Fibroblast of the aortic adventitia (primary cell): ENCODE data around the gene TMEM38A. TPM values are rescaled to one million over a fixed set of nuclear protein-coding genes. Genes with fewer than 3 reads are reported as not detected.
"Not testable (repeated sequence)": the region's sequence is repeated elsewhere in the genome, so short reads cannot be mapped to it uniquely, and the experiment has no call there.

Source experiments
- DNase-seq: peaks from one replicate; pipeline ENCODE4 v3.0.0-alpha.2; 2010; ENCODE audit warnings: low read depth
- H3K4me3 ChIP-seq: 2 replicates; pipeline ENCODE4 v1.5.1; 2011; ENCODE audit warnings: low read depth, mild to moderate bottlenecking, control low read depth, low read length, moderate library complexity
- total RNA-seq: library from RNA; depleted of rRNA; stranded (reverse); fragments of >200 nt; gene quantifications from 2 replicates; pipeline ENCODE4 v1.2.3, GENCODE V29; 2012; ENCODE audit warnings: low replicate concordance
- TF ChIP-seq, protein P1 (sequence below): IDR thresholded peaks from 2 replicates; pipeline ENCODE4 v1.5.1; 2011; ENCODE audit warnings: mild to moderate bottlenecking, low read length, control low read depth, inconsistent platforms; ENCODE audit not compliant: insufficient read depth

The TMEM38A gene
- total RNA-seq, 1 donor, result 3.3 TPM

DNA sequence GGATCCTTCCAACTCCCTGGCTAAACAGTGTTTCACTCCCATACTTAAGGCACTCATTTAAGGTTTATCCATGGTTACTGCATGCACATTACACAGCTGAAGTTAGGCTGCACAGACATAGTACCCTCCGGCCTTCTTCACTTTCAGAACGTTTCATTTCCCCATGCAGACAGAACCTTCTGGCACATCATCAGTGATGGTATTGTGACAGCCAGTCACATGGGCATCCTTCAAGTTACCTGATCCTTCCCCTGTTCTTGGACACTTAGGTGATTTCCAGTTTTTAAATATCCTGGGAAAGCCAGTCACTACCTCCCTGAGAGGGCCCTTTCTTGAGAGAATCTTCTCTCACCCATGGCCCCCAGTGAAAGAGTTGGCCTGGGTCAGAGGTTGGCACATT, 10.1 kb upstream of the TMEM38A start:
- no peak for DNase-seq
- no peak overlapping the region for H3K4me3 ChIP-seq

DNA sequence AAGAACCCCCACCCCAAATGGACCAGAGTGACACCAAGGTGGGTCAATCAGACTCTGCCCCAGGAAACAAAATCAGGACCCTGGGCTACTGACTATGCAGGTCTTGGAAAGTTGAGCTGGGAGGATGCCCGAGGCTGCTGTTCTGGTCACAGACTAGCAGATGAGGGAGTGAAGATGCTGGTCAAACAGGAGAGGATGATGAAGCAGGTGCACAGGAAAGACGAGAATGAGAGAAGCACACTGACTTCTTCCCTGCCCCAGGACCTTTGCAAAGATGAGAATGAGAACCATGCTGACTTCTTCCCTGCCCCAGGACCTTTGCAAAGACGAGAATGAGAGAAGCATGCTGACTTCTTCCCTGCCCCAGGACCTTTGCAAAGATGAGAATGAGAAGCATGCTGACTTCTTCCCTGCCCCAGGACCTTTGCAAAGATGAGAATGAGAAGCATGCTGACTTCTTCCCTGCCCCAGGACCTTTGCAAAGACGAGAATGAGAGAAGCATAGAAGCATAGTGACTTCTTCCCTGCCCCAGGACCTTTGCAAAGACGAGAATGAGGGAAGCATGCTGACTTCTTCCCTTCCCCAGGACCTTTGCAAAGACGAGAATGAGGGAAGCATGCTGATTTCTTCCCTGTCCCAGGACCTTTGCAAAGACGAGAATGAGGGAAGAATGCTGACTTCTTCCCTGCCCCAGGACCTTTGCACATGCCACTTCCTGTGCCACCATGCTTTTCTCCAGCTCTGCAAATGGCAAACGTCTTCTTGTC, 9.3 kb upstream of the TMEM38A start:
- not testable (repeated sequence) for H3K4me3 ChIP-seq, DNase-seq

More for the DNA sequence above, 10.1 kb upstream of the TMEM38A start:
- TF ChIP-seq, protein P1, sequence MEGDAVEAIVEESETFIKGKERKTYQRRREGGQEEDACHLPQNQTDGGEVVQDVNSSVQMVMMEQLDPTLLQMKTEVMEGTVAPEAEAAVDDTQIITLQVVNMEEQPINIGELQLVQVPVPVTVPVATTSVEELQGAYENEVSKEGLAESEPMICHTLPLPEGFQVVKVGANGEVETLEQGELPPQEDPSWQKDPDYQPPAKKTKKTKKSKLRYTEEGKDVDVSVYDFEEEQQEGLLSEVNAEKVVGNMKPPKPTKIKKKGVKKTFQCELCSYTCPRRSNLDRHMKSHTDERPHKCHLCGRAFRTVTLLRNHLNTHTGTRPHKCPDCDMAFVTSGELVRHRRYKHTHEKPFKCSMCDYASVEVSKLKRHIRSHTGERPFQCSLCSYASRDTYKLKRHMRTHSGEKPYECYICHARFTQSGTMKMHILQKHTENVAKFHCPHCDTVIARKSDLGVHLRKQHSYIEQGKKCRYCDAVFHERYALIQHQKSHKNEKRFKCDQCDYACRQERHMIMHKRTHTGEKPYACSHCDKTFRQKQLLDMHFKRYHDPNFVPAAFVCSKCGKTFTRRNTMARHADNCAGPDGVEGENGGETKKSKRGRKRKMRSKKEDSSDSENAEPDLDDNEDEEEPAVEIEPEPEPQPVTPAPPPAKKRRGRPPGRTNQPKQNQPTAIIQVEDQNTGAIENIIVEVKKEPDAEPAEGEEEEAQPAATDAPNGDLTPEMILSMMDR, result no peak

DNA sequence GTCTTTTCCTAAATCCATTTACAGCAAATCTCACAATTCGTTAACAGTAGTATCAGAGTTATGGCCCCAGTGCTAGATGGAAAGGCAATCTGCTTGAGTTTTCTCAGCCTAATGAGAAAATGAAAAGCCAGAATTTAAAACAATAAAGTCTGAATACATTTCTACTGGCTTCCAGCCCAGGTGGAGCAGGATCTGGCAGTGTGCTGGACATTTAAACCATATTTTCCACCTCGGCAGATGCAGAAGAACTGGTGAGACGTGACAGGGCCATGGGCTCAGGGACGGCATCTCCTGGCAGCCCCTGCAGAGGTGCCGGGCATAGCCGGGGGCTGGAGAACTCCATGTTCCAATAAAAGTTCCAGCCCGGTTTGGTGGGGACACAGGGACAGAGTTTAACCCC, 8.1 kb upstream of the TMEM38A start:
- TF ChIP-seq, protein P1, result no peak
- no peak for DNase-seq

DNA sequence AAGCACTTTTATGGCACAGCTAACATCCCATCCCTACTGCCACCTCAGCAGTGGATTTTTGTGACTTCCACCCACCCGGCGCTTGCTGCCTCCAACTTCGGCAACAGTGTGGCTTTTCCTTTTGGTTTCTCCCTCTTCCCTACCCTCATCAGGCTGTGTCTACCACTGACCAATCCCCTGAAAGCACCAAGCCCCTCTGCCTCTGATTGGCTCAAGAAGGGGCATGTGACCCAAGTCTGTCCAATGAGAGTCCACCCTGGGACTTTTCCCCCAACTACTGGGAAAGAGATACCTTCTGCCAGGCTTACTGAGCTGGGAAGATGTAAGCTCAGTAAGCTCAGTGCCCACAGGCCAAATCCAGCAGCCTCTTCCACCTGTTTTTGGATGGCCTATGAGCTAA, 6.8 kb upstream of the TMEM38A start:
- H3K4me3 ChIP-seq, result no peak overlapping the region
- TF ChIP-seq, protein P1, result no peak
- no peak for DNase-seq

More for the DNA sequence above, 8.1 kb upstream of the TMEM38A start:
- no peak overlapping the region for H3K4me3 ChIP-seq

DNA sequence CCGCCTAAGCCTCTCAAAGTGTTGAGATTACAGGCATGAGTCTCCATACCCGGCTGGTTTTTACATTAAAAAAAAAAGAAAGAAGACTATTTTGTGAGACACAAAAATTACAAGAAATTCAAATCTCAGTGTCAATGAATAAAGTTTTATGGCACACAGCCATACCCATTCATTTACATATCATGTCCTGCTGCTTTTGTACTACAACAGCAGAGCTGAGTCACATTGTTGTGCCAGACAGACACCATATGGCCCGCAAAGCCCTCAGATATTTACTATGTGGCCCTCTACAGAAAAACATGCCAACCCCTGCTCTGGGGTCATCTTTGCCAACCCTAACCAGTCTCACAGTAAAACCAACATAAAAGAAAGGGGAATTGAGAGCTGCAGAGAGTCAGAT, 6.3 kb upstream of the TMEM38A start:
- TF ChIP-seq, protein P1, result no peak
- no peak overlapping the region for H3K4me3 ChIP-seq
- DNase-seq, result no peak

DNA sequence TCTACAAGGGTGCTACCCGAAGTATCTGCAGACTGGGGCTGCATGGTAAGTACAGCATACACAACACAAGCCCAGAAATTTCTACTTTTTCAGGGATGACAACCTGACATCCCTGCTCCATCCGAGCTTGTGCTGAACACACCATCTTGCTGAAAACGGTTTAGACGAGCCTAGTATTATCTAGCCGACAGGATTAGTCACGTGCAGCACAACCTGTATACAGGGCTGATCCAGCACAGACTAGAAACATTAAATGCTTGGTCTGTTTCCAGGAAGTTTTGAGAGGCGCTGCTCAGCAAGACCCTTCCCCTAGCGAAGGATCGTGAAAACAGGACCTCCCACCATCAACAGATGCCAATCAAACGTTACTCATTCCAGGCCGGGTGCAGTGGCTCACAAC, 5.2 kb upstream of the TMEM38A start:
- no peak for DNase-seq
- no peak overlapping the region for H3K4me3 ChIP-seq
- TF ChIP-seq, protein P1, result no peak

DNA sequence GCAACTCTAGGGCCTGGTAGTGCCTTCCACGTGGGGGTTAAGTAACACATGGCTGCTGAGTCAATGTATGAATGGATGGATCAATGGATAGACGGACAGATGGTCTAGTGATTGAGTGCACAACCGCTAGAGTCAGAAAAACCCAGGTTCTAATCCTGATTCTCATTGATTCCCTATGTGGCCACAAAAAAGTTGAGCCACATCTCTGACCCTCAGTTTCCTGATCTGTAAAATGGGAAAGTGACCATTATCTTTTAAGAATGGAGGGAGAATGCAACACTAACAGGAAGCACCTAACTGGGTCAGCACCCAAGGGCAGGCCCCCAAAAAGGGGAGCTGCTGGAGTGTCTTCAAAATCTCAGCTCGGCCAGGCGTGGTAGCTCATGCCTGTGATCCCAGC, 3.6 kb upstream of the TMEM38A start:
- H3K4me3 ChIP-seq, result no peak overlapping the region
- no peak for DNase-seq
- TF ChIP-seq, protein P1, result no peak
